Right atrium auricular region (tissue), 2 donors: Measurements from ENCODE around the gene SMG7. TPM values are rescaled to one million over a fixed set of nuclear protein-coding genes. Genes with fewer than 3 reads are reported as not detected.
A peak's percentile ranks its signal among the peaks of the same experiment; 100 is the strongest.

Experiments
- DNase-seq: peaks from one replicate; pipeline ENCODE4 v3.0.0-alpha.2; 2019; ENCODE audit warnings: low spot score
- H3K27ac ChIP-seq, 2 donors: fragments of 200-600 bp; sonication (generic); 1 replicate in 1 of 2; 2 replicates in 1 of 2; pipeline ENCODE4 v1.5.1; 2016 to 2019
- H3K27me3 ChIP-seq, 2 donors: fragments of 200-600 bp; sonication (generic); one replicate each; pipeline versions ENCODE4 v1.5.1 to v1.6.0; 2017 to 2019
- H3K36me3 ChIP-seq: fragments of 200-600 bp; sonication (generic); one replicate; pipeline ENCODE4 v1.5.1; 2016
- H3K4me1 ChIP-seq, 2 donors: fragments of 200-600 bp; sonication (generic); one replicate each; pipeline versions ENCODE4 v1.5.1 to v1.6.0; 2017 to 2019
- H3K4me3 ChIP-seq, 2 donors: fragments of 200-600 bp; sonication (generic); 1 replicate in 1 of 2; 2 replicates in 1 of 2; pipeline ENCODE4 v1.5.1; 2017 to 2019; ENCODE audit warnings: mild to moderate bottlenecking in 1 of 2, moderate library complexity in 1 of 2
- H3K9me3 ChIP-seq, 2 donors: fragments of 200-600 bp; sonication (generic); one replicate each; pipeline ENCODE4 v1.5.1; 2019
- CTCF ChIP-seq, 2 donors: fragments of 200-600 bp; sonication (generic); IDR thresholded peaks; one replicate each; pipeline ENCODE4 v1.5.1; 2019; ENCODE audit warnings: antibody characterized with exemption in 2 of 2
- total RNA-seq, 2 donors: library from RNA; depleted of rRNA; stranded (reverse); fragments of >200 nt; gene quantifications; one replicate each; pipeline ENCODE4 v1.1.0, GENCODE V29; 2016

Gene SMG7
- total RNA-seq, 2 donors from 2014 or later, result 42.0 to 43.6 TPM

GRCh38 chr1:183580281-183580682 lies 108.0 kb downstream of the SMG7 start:
- no peak for DNase-seq
- Histone ChIP-seq H3K4me1 (peaks cover 0 to 16% of the 10 kb centered on the region in 2 donors), H3K36me3 (no peaks in the 10 kb centered on the region), H3K27ac (peak overlapping the region in 1 of 2 donors; percentile 16), H3K4me3 (no peak overlapping the region), H3K27me3 (no peaks in the 10 kb centered on the region), H3K9me3 (no peaks in the 10 kb centered on the region)
- TF ChIP-seq CTCF (IDR thresholded peaks at IDR 0.05), result no peak

GRCh38 chr1:183582021-183582713 lies 109.9 kb downstream of the SMG7 start:
- Histone ChIP-seq H3K4me3 (no peak overlapping the region), H3K4me1 (peaks cover 0 to 16% of the 10 kb centered on the region in 2 donors), H3K27ac (peak overlapping the region in 1 of 2 donors; percentile 10), H3K36me3 (no peaks in the 10 kb centered on the region), H3K9me3 (no peaks in the 10 kb centered on the region), H3K27me3 (no peaks in the 10 kb centered on the region)
- no peak for DNase-seq
- TF ChIP-seq CTCF (IDR thresholded peaks at IDR 0.05), result no peak

- no peak overlapping the region for H3K4me3 ChIP-seq
These were observed 111.2 kb downstream of the SMG7 start for GRCh38 chr1:183583466-183583865.

GRCh38 chr1:183584147-183584546 lies 111.8 kb downstream of the SMG7 start:
- Histone ChIP-seq H3K9me3 (no peaks in the 10 kb centered on the region), H3K4me3 (no peak overlapping the region), H3K27ac (no peak overlapping the region), H3K27me3 (no peaks in the 10 kb centered on the region), H3K36me3 (no peaks in the 10 kb centered on the region), H3K4me1 (peaks cover 0 to 7% of the 10 kb centered on the region in 2 donors)
- TF ChIP-seq CTCF (IDR thresholded peaks at IDR 0.05), result no peak
- DNase-seq, result no peak

More at GRCh38 chr1:183583466-183583865, 111.2 kb downstream of the SMG7 start:
- Histone ChIP-seq H3K9me3 (no peaks in the 10 kb centered on the region), H3K27me3 (no peaks in the 10 kb centered on the region), H3K27ac (no peak overlapping the region), H3K4me1 (peaks cover 0 to 13% of the 10 kb centered on the region in 2 donors), H3K36me3 (no peaks in the 10 kb centered on the region)
- DNase-seq, result no peak
- TF ChIP-seq CTCF (IDR thresholded peaks at IDR 0.05), result no peak

- H3K9me3 ChIP-seq, result no peaks in the 10 kb centered on the region
- no peak overlapping the region for H3K27ac ChIP-seq
- H3K27me3 ChIP-seq, result no peaks in the 10 kb centered on the region
- no peaks in the 10 kb centered on the region for H3K36me3 ChIP-seq
- H3K4me1 ChIP-seq, result peaks cover 0 to 5% of the 10 kb centered on the region in 2 donors
- no peak for TF ChIP-seq CTCF (IDR thresholded peaks at IDR 0.05)
- no peak overlapping the region for H3K4me3 ChIP-seq
- no peak for DNase-seq
These were observed 112.7 kb downstream of the SMG7 start for GRCh38 chr1:183585038-183585437.

GRCh38 chr1:183586455-183586854 lies 114.2 kb downstream of the SMG7 start:
- no peak overlapping the region for H3K4me3 ChIP-seq
- H3K36me3 ChIP-seq, result no peaks in the 10 kb centered on the region
- H3K27me3 ChIP-seq, result no peaks in the 10 kb centered on the region
- no peak overlapping the region for H3K27ac ChIP-seq
- DNase-seq, result no peak
- no peaks in the 10 kb centered on the region for H3K9me3 ChIP-seq
- TF ChIP-seq CTCF (IDR thresholded peaks at IDR 0.05), result no peak
- H3K4me1 ChIP-seq, result peaks cover 0 to 5% of the 10 kb centered on the region in 2 donors
